ENCODE data around the gene COP1. TPM values are rescaled to one million over a fixed set of nuclear protein-coding genes. Genes with fewer than 3 reads are reported as not detected.

Gene COP1
- polyA plus RNA-seq, 1 donor (not counting 4 experiments of a cell fraction or from before 2014, with no cell fraction given): 38.9 TPM

DNA sequence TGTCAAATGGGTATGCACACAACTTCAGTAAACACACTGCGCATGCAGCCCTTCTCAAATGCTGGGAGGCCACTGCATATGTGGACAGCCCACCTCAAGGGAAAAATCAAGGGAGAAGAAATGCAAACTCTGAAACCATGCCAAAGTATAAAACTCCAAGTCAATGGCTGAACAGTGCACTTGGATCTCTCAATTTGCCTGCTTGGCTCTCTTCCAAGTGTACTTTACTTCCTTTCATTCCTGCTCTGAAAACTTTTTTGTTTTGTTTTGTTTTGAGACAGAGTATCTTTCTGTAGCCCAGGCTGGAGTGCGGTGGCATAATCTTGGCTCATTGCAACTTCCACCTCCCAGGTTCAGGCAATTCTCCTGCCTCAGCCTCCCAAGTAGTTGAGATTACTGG is 18.8 kb upstream of the COP1 start:
- no peak overlapping the region for H3K27ac ChIP-seq (ENCODE audit: control insufficient read depth, insufficient read depth, low read length)
- H3K4me2 ChIP-seq (ENCODE audit: control insufficient read depth, extremely low read depth, insufficient read depth, low read depth, low read length): no peak overlapping the region
- H3K9ac ChIP-seq (ENCODE audit: control insufficient read depth, extremely low read depth, insufficient read depth, low read length): no peak overlapping the region
- TF ChIP-seq EZH2 (IDR thresholded peaks at IDR 0.05; ENCODE audit: low read length): no peak
- TF ChIP-seq, protein P1, sequence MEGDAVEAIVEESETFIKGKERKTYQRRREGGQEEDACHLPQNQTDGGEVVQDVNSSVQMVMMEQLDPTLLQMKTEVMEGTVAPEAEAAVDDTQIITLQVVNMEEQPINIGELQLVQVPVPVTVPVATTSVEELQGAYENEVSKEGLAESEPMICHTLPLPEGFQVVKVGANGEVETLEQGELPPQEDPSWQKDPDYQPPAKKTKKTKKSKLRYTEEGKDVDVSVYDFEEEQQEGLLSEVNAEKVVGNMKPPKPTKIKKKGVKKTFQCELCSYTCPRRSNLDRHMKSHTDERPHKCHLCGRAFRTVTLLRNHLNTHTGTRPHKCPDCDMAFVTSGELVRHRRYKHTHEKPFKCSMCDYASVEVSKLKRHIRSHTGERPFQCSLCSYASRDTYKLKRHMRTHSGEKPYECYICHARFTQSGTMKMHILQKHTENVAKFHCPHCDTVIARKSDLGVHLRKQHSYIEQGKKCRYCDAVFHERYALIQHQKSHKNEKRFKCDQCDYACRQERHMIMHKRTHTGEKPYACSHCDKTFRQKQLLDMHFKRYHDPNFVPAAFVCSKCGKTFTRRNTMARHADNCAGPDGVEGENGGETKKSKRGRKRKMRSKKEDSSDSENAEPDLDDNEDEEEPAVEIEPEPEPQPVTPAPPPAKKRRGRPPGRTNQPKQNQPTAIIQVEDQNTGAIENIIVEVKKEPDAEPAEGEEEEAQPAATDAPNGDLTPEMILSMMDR (optimal IDR thresholded peaks at IDR 0.05 in 1 of 3, IDR thresholded peaks at IDR 0.05 in 1 of 3, conservative IDR thresholded peaks at IDR 0.05 in 1 of 3; ENCODE audit: extremely low read depth in 1 of 3, insufficient read depth in 2 of 3, low read length in 3 of 3): no peak
- no peak overlapping the region for H2AFZ ChIP-seq (ENCODE audit: control insufficient read depth, low read length)
- no peak for FAIRE-seq
- dilution Hi-C loops (cut with MboI; ENCODE audit: extremely low pct_ligation_motif_present, low sequenced_read_pairs): no loop called here
- no peaks in the 10 kb centered on the region for H3K36me3 ChIP-seq (ENCODE audit: control insufficient read depth in 2 of 2, extremely low read depth in 1 of 2, insufficient read depth in 2 of 2, low read length in 2 of 2)
- no peak for DNase-seq (ENCODE audit: low read depth, low spot score)
- no peaks in the 10 kb centered on the region for H3K9me3 ChIP-seq (ENCODE audit: control insufficient read depth, low read depth, low read length)
- H3K4me3 ChIP-seq (ENCODE audit: control insufficient read depth in 2 of 3, extremely low read depth in 1 of 3, insufficient read depth in 2 of 3, low read depth in 1 of 3, low read length in 3 of 3): no peak overlapping the region
- no peaks in the 10 kb centered on the region for H3K4me1 ChIP-seq (ENCODE audit: control insufficient read depth, extremely low read depth, insufficient read depth, low read length)
- no peaks in the 10 kb centered on the region for H3K79me2 ChIP-seq (ENCODE audit: control insufficient read depth, insufficient read depth, low read length)
- no peaks in the 10 kb centered on the region for H4K20me1 ChIP-seq (ENCODE audit: control insufficient read depth, extremely low read depth, insufficient read depth, low read length)
- H3K9me1 ChIP-seq (ENCODE audit: control insufficient read depth, extremely low read depth, insufficient read depth, low read length): no peaks in the 10 kb centered on the region
- H3K27me3 ChIP-seq (ENCODE audit: control insufficient read depth, extremely low read depth, insufficient read depth, low read length): no peaks in the 10 kb centered on the region

- TF ChIP-seq, protein P1 (optimal IDR thresholded peaks at IDR 0.05 in 1 of 3, IDR thresholded peaks at IDR 0.05 in 1 of 3, conservative IDR thresholded peaks at IDR 0.05 in 1 of 3; ENCODE audit: extremely low read depth in 1 of 3, insufficient read depth in 2 of 3, low read length in 3 of 3): no peak
- TF ChIP-seq EZH2 (IDR thresholded peaks at IDR 0.05; ENCODE audit: low read length): no peak
- H3K4me2 ChIP-seq (ENCODE audit: control insufficient read depth, extremely low read depth, insufficient read depth, low read depth, low read length): no peak overlapping the region
- no peak overlapping the region for H3K27ac ChIP-seq (ENCODE audit: control insufficient read depth, insufficient read depth, low read length)
- H3K36me3 ChIP-seq (ENCODE audit: control insufficient read depth in 2 of 2, extremely low read depth in 1 of 2, insufficient read depth in 2 of 2, low read length in 2 of 2): no peaks in the 10 kb centered on the region
- H3K79me2 ChIP-seq (ENCODE audit: control insufficient read depth, insufficient read depth, low read length): no peaks in the 10 kb centered on the region
- H2AFZ ChIP-seq (ENCODE audit: control insufficient read depth, low read length): no peak overlapping the region
- FAIRE-seq (no peak), DNase-seq (ENCODE audit: low read depth, low spot score) (no peak)
- H3K9me3 ChIP-seq (ENCODE audit: control insufficient read depth, low read depth, low read length): no peaks in the 10 kb centered on the region
- no peaks in the 10 kb centered on the region for H3K4me1 ChIP-seq (ENCODE audit: control insufficient read depth, extremely low read depth, insufficient read depth, low read length)
- no peak overlapping the region for H3K9ac ChIP-seq (ENCODE audit: control insufficient read depth, extremely low read depth, insufficient read depth, low read length)
- H4K20me1 ChIP-seq (ENCODE audit: control insufficient read depth, extremely low read depth, insufficient read depth, low read length): no peaks in the 10 kb centered on the region
- H3K4me3 ChIP-seq (ENCODE audit: control insufficient read depth in 2 of 3, extremely low read depth in 1 of 3, insufficient read depth in 2 of 3, low read depth in 1 of 3, low read length in 3 of 3): no peak overlapping the region
- H3K27me3 ChIP-seq (ENCODE audit: control insufficient read depth, extremely low read depth, insufficient read depth, low read length): no peaks in the 10 kb centered on the region
- no peaks in the 10 kb centered on the region for H3K9me1 ChIP-seq (ENCODE audit: control insufficient read depth, extremely low read depth, insufficient read depth, low read length)
- dilution Hi-C loops (cut with MboI; ENCODE audit: extremely low pct_ligation_motif_present, low sequenced_read_pairs): no loop called here
Measured at GRCh38 chr1:176225479-176225875, 18.4 kb upstream of the COP1 start.
